GM23248 (cell line): ENCODE data around the gene CCZ1. TPM values are rescaled to one million over a fixed set of nuclear protein-coding genes. Genes with fewer than 3 reads are reported as not detected.
"Not testable (repeated sequence)": the region's sequence is repeated elsewhere in the genome, so short reads cannot be mapped to it uniquely, and the experiment has no call there.

Experiments used
- DNase-seq: peaks from one replicate; pipeline ENCODE4 v3.0.0-alpha.2; 2015
- H2AFZ ChIP-seq: fragments of 200-600 bp; sonication (generic); 2 replicates; pipeline ENCODE4 v1.6.1; 2016; ENCODE audit warnings: antibody characterized with exemption
- H3F3A ChIP-seq: fragments of 200-600 bp; sonication (generic); 2 replicates; pipeline ENCODE4 v1.6.1; 2016; ENCODE audit warnings: mild to moderate bottlenecking, antibody characterized with exemption, mixed run types; ENCODE audit not compliant: insufficient read depth
- H3K27ac ChIP-seq: fragments of 200-600 bp; sonication (generic); 2 replicates; pipeline ENCODE4 v1.5.1; 2016; ENCODE audit warnings: mild to moderate bottlenecking
- H3K27me3 ChIP-seq: fragments of 200-600 bp; sonication (generic); replicated peaks from 2 replicates; pipeline ENCODE4 v1.6.1; 2016; ENCODE audit warnings: mild to moderate bottlenecking; ENCODE audit not compliant: insufficient read depth
- H3K36me3 ChIP-seq: fragments of 200-600 bp; sonication (generic); 2 replicates; pipeline ENCODE4 v1.6.1; 2016; ENCODE audit warnings: low read depth, mild to moderate bottlenecking
- H3K4me1 ChIP-seq: fragments of 200-600 bp; sonication (generic); 2 replicates; pipeline ENCODE4 v1.6.1; 2016; ENCODE audit warnings: mild to moderate bottlenecking; ENCODE audit not compliant: insufficient read depth
- H3K4me2 ChIP-seq: fragments of 200-600 bp; sonication (generic); one replicate; pipeline ENCODE4 v1.6.1; 2016; ENCODE audit warnings: mild to moderate bottlenecking; ENCODE audit not compliant: unreplicated experiment
- H3K4me3 ChIP-seq: fragments of 200-600 bp; sonication (generic); 2 replicates; pipeline ENCODE4 v1.5.1; 2016; ENCODE audit warnings: mild to moderate bottlenecking
- H3K79me2 ChIP-seq: fragments of 200-600 bp; sonication (generic); 2 replicates; pipeline ENCODE4 v1.6.1; 2016; ENCODE audit warnings: mild to moderate bottlenecking; ENCODE audit not compliant: insufficient read depth
- H3K9ac ChIP-seq: fragments of 200-600 bp; sonication (generic); 2 replicates; pipeline ENCODE4 v1.6.1; 2016; ENCODE audit warnings: mild to moderate bottlenecking
- H3K9me2 ChIP-seq: fragments of 200-600 bp; sonication (generic); 2 replicates; pipeline ENCODE4 v1.6.1; 2016; ENCODE audit warnings: mixed run types, mild to moderate bottlenecking, moderate library complexity; ENCODE audit not compliant: insufficient read depth
- H3K9me3 ChIP-seq: fragments of 200-600 bp; sonication (generic); one replicate; pipeline ENCODE4 v1.6.1; 2017; ENCODE audit warnings: low read depth
- H4K20me1 ChIP-seq: fragments of 200-600 bp; sonication (generic); 2 replicates; pipeline ENCODE4 v1.6.0; 2016; ENCODE audit not compliant: insufficient read depth
- EZH2 ChIP-seq: fragments of 200-600 bp; sonication (generic); IDR thresholded peaks from 2 replicates; pipeline ENCODE4 v1.6.1; 2018; ENCODE audit warnings: antibody characterized with exemption, mild to moderate bottlenecking; ENCODE audit not compliant: insufficient read depth, poor library complexity, severe bottlenecking
- EZH2phosphoT487 ChIP-seq: fragments of 200-600 bp; sonication (generic); IDR thresholded peaks from 2 replicates; pipeline ENCODE4 v1.6.1; 2018; ENCODE audit warnings: antibody characterized with exemption, moderate library complexity, mild to moderate bottlenecking, low read depth; ENCODE audit not compliant: insufficient read depth
- WGBS, 2 experiments: methylation state at CpG; one replicate each; pipeline ENCODE4 v1.1.6; 2015 to 2017; ENCODE audit warnings: low lambda C conversion rate in 2 of 2, low coverage in 1 of 2; ENCODE audit errors: missing lambda C conversion rate in 2 of 2; 5-methylcytosine and 5-hydroxymethylcytosine counted together
- in situ Hi-C: fragments of 300-500 bp; cut with MboI; formaldehyde crosslinking; loops from 2 replicates; pipeline ENCODE4 v1.15.0; 2020
- polyA plus RNA-seq: library from polyadenylated mRNA; unstranded; fragments of >200 nt; fragmentation: Nextera tagmentation; extraction: Ambion mirVana; gene quantifications from 2 replicates; pipeline ENCODE4 v1.2.1, GENCODE V29; 2016
- total RNA-seq: library from RNA; depleted of rRNA; stranded (reverse); fragments of >200 nt; shearing (Covaris generic); gene quantifications from 2 replicates; pipeline ENCODE4 v1.2.3, GENCODE V29; 2014

The CCZ1 gene
- total and polyA plus RNA-seq, 2 experiments from 2014 or later: 82.1 to 115 TPM

DNA sequence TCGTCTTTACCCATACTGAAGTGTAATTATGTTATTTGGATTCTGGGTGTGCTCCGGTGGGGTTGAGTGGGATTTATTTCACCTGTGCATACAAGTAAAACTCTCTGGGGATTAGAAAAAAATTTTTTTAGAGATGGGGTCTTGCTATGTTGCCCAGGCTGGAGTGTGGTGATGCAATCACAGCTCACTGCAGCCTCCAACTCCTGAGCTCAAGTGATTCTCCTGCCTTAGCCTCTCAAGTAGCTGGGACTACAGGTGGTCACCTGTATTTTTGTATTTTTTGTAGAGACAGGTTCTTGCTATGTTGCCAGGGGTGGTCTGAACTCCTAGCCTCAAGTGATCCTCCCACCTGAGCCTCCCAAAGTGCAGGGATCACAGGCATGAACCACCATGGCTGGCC is 8.3 kb upstream of the CCZ1 start:
- in situ Hi-C loops, H3K4me1 ChIP-seq, H3K9ac ChIP-seq, H3K27ac ChIP-seq, H3F3A ChIP-seq, H3K4me2 ChIP-seq, H2AFZ ChIP-seq, H4K20me1 ChIP-seq, H3K79me2 ChIP-seq, DNase-seq, H3K4me3 ChIP-seq, H3K9me2 ChIP-seq, H3K9me3 ChIP-seq, H3K36me3 ChIP-seq, H3K27me3 ChIP-seq: not testable (repeated sequence)
- 50 to 64% methylated on average over 2 of the region's 2 CpGs for WGBS, 2 experiments

DNA sequence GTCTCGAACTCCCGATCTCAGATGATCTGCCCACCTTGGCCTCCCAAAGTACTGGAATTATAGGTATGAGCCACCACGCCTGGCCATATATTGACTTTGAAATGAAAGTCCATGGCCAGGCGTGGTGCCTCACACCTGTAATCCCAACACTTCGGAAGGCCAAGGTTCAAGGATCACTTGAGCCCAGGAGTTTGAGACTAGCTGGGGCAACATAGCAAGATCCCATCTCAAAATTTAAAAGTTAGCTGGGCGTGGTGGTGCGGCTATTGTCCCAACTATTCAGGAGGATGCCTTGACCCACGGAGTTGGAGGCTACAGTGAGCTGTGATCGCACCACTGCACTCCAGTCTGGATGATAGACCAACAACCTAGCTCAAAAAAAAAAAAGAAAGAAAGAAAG is 6.0 kb upstream of the CCZ1 start:
- Histone ChIP-seq H3K4me3 (no peak overlapping the region), H3F3A (no peaks in the 10 kb centered on the region), H3K9me3 (no peaks in the 10 kb centered on the region), H3K4me2 (no peak overlapping the region), H3K27me3 (no peaks in the 10 kb centered on the region), H3K9me2 (no peaks in the 10 kb centered on the region), H3K27ac (no peak overlapping the region), H3K36me3 (no peaks in the 10 kb centered on the region), H4K20me1 (no peaks in the 10 kb centered on the region), H3K79me2 (no peaks in the 10 kb centered on the region), H3K9ac (no peak overlapping the region), H3K4me1 (no peaks in the 10 kb centered on the region), H2AFZ (no peak overlapping the region)
- DNase-seq: no peak
- 74 to 78% methylated on average over 9 of the region's 9 CpGs for WGBS, 2 experiments
- TF ChIP-seq EZH2phosphoT487 (no peak), EZH2 (no peak)
- in situ Hi-C loops: no loop called here

DNA sequence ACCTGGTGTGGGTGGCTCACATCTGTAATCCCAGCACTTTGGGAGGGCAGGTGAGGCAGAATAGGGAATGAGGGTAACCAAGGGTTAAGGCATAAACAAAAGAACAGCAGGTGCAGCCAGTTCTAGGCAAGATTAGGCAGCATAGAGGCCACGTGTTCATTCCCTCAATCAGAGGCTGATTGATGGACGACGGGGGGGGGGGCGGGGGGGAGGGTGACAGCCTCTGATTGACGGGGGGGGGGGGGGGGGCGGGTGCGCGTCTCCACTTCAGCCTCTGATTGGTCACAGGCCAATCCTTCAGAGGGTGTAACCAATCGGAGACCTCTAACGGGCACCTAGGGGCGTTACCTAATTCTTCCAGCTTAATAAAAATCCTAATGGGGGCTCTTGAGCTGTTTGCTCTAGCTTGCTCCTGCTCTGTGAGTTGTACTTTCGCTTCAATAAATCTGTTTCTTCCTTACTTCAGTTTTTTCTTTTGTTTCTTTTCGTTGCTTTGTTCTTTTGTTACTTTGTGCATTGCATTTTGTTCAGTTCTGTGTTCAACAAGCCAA is 1.1 kb upstream of the CCZ1 start:
- DNase-seq, in situ Hi-C loops: not testable (repeated sequence)

GRCh38 chr7:5903002-5903401 is 4.5 kb downstream of the CCZ1 start:
- in situ Hi-C loops: not testable (repeated sequence)

More for the DNA sequence above, 1.1 kb upstream of the CCZ1 start:
- not testable (repeated sequence) for H3K27ac ChIP-seq, H3K4me3 ChIP-seq, H3K4me2 ChIP-seq, H3K4me1 ChIP-seq, H3K9me3 ChIP-seq, H2AFZ ChIP-seq, H4K20me1 ChIP-seq, H3F3A ChIP-seq, H3K36me3 ChIP-seq, H3K27me3 ChIP-seq, H3K9ac ChIP-seq, H3K9me2 ChIP-seq
- WGBS, 2 experiments: 56 to 97% methylated on average over 2 to 9 of the region's 13 CpGs
- peaks cover 12% of the 10 kb centered on the region for H3K79me2 ChIP-seq

GRCh38 chr7:5904726-5905125 is 6.2 kb downstream of the CCZ1 start:
- H2AFZ ChIP-seq, H3K4me2 ChIP-seq, H3K27ac ChIP-seq, DNase-seq, H3K9me2 ChIP-seq, H3K4me1 ChIP-seq, H3K9ac ChIP-seq, H4K20me1 ChIP-seq, H3K27me3 ChIP-seq, H3F3A ChIP-seq, H3K79me2 ChIP-seq, in situ Hi-C loops, H3K9me3 ChIP-seq, H3K4me3 ChIP-seq: not testable (repeated sequence)
- 85 to 94% methylated on average over 5 of the region's 5 CpGs for WGBS, 2 experiments
- peaks cover 12% of the 10 kb centered on the region; the same call in 1 of the 2 replicates for H3K36me3 ChIP-seq

More at GRCh38 chr7:5903002-5903401, 4.5 kb downstream of the CCZ1 start:
- not testable (repeated sequence) for H3K9me3 ChIP-seq, H3K9me2 ChIP-seq, H3K9ac ChIP-seq, H4K20me1 ChIP-seq, DNase-seq, H2AFZ ChIP-seq, H3K4me3 ChIP-seq, H3K27ac ChIP-seq, H3K4me2 ChIP-seq, H3K4me1 ChIP-seq, H3F3A ChIP-seq, H3K27me3 ChIP-seq
- Histone ChIP-seq H3K79me2 (peaks cover 12% of the 10 kb centered on the region), H3K36me3 (peaks cover 12% of the 10 kb centered on the region; the same call in 1 of the 2 replicates)
- WGBS, 2 experiments: 99% methylated on average over 6 of the region's 6 CpGs

- H2AFZ ChIP-seq, H3K9me2 ChIP-seq, H4K20me1 ChIP-seq, H3K79me2 ChIP-seq, H3K4me1 ChIP-seq, H3K4me3 ChIP-seq, H3K4me2 ChIP-seq, H3K27ac ChIP-seq, H3K9me3 ChIP-seq, in situ Hi-C loops, H3K9ac ChIP-seq, H3F3A ChIP-seq, H3K27me3 ChIP-seq, DNase-seq: not testable (repeated sequence)
- WGBS, 2 experiments: 76 to 88% methylated on average over 6 of the region's 6 CpGs
- H3K36me3 ChIP-seq: peaks cover 12% of the 10 kb centered on the region; the same call in 1 of the 2 replicates
Measured at GRCh38 chr7:5908835-5909234, 10.3 kb downstream of the CCZ1 start.

DNA sequence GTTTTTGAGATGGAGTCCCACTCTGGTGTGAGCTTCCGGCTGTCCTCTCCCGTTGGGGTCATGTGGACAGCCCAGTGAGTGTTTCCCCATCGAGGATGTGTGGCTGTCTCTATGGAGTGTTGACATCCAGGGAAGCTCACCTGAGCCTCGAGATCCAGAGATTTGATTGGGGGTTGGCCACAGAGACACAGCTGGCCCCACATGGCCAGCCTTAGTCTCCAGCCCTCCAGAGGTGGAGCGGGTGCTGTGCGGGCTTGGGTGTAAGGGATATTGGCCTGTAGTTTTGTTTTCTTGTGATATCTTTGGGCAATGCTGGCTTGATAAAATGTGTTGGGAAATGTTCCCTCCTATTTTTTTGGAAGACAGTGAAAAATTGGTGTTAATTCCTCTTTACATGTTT is 18.0 kb downstream of the CCZ1 start:
- H3F3A ChIP-seq, H3K27me3 ChIP-seq, H4K20me1 ChIP-seq, H2AFZ ChIP-seq, H3K4me2 ChIP-seq, H3K4me3 ChIP-seq, H3K9ac ChIP-seq, H3K36me3 ChIP-seq, H3K79me2 ChIP-seq, DNase-seq, H3K27ac ChIP-seq, in situ Hi-C loops, H3K9me3 ChIP-seq, H3K9me2 ChIP-seq, H3K4me1 ChIP-seq: not testable (repeated sequence)
- 82 to 86% methylated on average over 4 to 5 of the region's 6 CpGs for WGBS, 2 experiments
